Measurements from ENCODE around the gene CCKAR.

CCKAR gene

GRCh38 chr4:26459054-26459755, 31.1 kb downstream of the CCKAR start:
- DNase-seq (ENCODE audit: low spot score), result peak; percentile 65

GRCh38 chr4:26458157-26458561, 32.1 kb downstream of the CCKAR start:
- no peak for DNase-seq (ENCODE audit: low spot score)

DNA sequence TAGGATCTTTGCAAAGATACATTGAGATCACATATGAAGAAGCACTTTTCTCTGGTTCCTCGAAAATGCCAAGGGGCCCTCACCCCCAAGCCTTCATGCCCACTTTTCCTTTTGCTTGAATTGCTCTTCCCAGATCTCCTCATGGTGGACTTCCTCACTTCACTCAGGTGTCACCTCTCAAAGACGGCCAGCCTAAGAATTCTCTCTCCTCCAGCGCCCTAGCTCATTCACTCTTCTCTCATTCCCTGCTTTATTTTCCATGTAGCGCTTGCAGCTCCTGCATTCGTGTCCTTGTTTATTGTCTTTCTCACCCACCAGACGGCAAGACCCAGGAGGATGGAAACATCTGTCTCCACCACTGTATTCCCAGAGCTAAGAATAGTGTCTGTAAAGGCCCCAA, 32.9 kb downstream of the CCKAR start:
- DNase-seq (ENCODE audit: low spot score), result no peak

- no peak for DNase-seq (ENCODE audit: low spot score)
Observed at GRCh38 chr4:26455571-26455970, 34.7 kb downstream of the CCKAR start.

GRCh38 chr4:26454961-26455360, 35.3 kb downstream of the CCKAR start:
- DNase-seq (ENCODE audit: low spot score), result no peak

DNA sequence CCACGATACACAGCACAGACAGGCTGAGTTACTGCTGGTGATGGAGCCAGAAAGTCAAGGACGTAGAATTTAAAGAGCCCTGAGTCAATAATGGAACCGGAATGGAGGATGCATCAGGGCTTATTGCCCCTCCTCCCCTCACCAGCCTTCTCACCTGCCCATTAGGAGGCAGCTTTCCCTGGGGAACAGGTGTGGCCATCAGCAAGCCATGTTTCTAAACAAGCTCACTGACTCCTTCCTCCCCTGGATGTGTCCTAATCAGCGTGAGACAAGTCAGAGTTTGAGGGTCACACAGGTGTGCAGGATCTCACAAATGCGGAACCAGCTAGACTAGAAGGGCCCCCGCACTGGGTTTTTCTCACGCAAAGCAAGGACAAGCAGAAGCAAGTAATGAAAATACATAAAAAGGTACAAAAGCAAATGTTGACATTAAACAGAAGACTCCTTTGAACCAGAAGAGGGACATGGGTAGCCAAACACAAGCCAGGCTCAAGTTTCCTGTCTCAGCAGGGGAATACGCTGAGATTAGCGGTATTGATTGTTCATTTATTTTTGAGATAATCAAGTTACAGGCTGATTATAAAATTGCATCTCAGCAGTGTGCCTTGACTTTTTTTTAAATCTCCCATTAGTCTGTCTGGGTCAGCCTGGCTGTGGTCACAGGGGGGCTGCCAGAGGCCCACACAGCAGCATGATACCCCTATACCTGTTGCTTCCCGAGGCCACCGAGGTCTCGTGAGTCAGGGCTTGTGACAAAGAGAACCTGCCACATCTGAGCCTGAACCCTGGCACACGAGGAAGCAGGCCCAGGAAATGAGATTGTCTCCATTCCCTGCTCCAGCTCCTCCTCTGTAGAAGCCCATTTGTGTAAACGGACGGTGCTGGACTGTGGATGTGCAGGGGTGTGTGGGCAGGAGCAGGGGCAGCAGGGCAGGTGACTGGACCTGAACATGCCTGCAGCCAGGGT, 37.4 kb downstream of the CCKAR start:
- DNase-seq (ENCODE audit: low spot score), result no peak

DNA sequence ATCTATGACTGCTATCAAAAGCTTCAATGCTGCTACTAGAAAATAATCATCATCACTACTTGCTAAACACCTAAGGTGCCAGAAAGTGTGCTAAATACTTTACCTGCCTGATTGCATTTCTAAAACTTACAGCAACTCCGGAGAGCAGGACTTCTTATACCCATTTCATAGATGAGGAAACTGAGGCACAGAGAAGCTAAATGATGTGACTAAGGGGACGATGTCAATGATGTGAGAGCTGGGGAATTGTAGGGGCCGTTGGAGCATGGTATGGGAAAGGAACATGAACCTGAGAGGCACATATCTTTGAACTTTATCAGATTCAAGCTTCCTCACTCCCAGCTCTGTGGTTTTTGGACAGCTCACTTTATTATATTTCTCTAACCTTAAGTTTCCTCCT, 38.7 kb downstream of the CCKAR start:
- DNase-seq (ENCODE audit: low spot score), result no peak

GRCh38 chr4:26450418-26450817, 39.9 kb downstream of the CCKAR start:
- DNase-seq (ENCODE audit: low spot score), result no peak

DNA sequence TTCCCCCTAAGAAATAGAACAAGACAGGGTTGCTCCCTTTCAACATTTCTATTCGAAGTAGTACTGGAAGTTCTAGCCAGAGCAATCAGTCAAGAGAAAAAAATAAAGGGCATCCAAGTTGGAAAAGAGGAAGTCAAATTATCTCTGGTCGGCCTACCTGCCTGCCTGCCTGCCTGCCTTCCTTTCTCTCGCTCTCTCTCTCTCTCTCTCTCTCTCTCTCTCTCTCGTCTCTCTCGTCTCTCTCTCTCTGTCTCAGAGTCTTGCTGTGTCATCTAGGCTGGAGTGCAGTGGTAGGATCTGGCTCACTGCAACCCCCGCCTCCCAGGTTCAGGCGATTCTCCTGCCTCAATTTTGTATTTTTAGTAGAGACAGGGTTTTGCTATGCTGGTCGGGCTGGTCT, 42.9 kb downstream of the CCKAR start:
- no peak for DNase-seq (ENCODE audit: low spot score)

- no peak for DNase-seq (ENCODE audit: low spot score)
Observed at GRCh38 chr4:26441771-26442170, 48.5 kb downstream of the CCKAR start.

DNA sequence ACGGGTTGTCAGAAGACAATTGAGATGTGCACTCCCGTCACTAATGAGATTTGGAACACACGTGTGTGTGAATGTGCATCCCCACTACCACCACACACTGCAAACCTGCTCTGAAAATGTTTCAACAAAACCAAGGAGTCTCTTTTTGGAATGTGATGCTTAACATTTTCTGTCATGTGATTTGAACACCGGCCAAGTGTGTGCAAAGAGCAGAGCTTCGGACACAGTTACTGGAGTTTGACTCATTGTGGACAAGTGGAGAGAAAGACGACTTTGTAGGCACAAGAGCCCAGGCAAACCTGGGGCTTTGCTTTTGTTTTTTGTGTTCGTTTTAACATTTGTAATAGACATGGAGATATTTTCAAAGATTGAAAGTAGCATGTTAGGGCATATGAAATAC, 49.2 kb downstream of the CCKAR start:
- DNase-seq (ENCODE audit: low spot score), result no peak

GRCh38 chr4:26434030-26434639, 56.1 kb downstream of the CCKAR start:
- no peak for DNase-seq (ENCODE audit: low spot score)

- DNase-seq (ENCODE audit: low spot score), result no peak
Observed at GRCh38 chr4:26433556-26433955, 56.7 kb downstream of the CCKAR start.

- DNase-seq (ENCODE audit: low spot score), result no peak
Observed at GRCh38 chr4:26432419-26432818, 57.9 kb downstream of the CCKAR start.

DNA sequence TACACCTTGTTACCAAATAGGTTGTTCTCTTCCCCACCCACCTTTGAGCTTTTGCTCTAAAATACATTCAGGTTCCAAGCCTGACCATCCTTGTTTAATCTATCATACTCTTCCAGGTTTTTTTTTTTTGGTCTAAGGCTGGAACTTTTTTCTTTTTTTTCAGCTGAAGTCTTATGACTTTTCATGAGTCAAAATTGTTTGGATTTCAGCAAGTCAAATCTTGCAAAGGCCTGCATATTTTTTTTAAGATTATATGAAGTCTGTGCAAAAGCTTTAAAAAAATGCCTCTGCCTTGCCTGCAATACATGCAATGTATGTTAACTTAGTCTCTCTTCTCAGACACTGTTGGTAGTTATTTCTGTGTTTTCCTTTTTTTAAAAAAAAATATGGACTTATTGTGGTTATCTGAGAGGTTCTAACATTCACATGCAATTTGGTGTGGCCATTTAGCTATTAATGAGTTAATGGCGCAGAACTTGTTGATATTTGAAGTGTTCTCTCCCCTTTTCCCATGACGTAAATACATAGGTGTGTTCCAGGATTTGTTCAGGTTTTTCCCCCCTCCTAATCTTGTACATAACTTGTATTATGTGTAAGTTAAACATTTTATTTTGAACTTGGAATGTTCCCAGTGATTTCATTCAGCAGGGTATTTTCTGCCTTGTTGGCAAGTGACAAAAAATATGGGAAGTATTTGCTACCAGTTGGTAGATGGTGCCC, 58.7 kb downstream of the CCKAR start:
- no peak for DNase-seq (ENCODE audit: low spot score)

All from HuH-7.5 (cell line).